Testis (tissue), 2 donors: ENCODE data around the gene RNF220.

ENCODE experiments used
- CTCF ChIP-seq, 3 experiments: fragments of 450-650 bp in 2 of 3; fragments of 200-600 bp in 1 of 3; sonication (generic) in 1 of 3; IDR thresholded peaks; one replicate each; pipeline ENCODE4 v1.5.1; 2016 to 2019; ENCODE audit warnings: antibody characterized with exemption in 3 of 3, mild to moderate bottlenecking in 2 of 3, moderate library complexity in 1 of 3
- POLR2A ChIP-seq: fragments of 450-650 bp; IDR thresholded peaks from one replicate; pipeline ENCODE4 v1.6.1; 2017; ENCODE audit warnings: antibody characterized with exemption, mild to moderate bottlenecking, moderate library complexity

DNA sequence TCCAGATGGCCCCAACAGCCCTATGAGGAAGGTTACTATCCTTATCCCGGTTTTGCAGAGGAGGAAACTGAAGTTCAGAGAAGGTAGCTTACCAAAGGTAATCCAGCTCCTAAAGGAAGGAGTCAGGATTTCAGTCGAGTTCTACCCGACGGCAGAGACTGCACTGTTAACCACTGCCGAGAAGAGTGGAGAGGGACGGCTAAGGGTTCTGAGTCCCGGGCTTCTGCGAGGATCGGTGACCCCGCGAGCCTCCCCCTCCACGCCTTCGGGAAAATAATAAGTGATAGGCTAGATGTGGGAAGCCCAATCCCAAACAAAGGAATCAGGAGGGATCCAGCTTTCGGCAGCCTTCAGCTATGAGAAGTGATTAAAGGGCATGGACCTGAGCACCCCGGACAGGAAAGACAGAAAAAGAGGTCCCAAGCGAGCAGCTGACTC lies 268.6 kb downstream of the RNF220 start:
- TF ChIP-seq CTCF (IDR thresholded peaks at IDR 0.05), result no peak
- no peak for TF ChIP-seq POLR2A
